SK-N-SH (cell line): Measurements from ENCODE around the gene PLA2G1B.

Experiments
- CHD2 ChIP-seq: fragments of 150-350 bp; IDR thresholded peaks from 2 replicates; pipeline ENCODE4 v1.6.1; 2018; ENCODE audit warnings: low read length; ENCODE audit not compliant: partially characterized antibody
- CTCF ChIP-seq: fragments of 200-600 bp; sonication (generic); IDR thresholded peaks from 2 replicates; pipeline ENCODE4 v1.6.1; 2017; ENCODE audit warnings: antibody characterized with exemption, mild to moderate bottlenecking, moderate library complexity
- EZH2phosphoT487 ChIP-seq: fragments of 200-600 bp; sonication (generic); IDR thresholded peaks from 2 replicates; pipeline ENCODE4 v1.6.1; 2017; ENCODE audit warnings: low read depth, mixed run types, mild to moderate bottlenecking, antibody characterized with exemption, moderate library complexity, borderline replicate concordance
- MEF2A ChIP-seq: IDR thresholded peaks from 2 replicates; pipeline ENCODE4 v1.4.0; 2012; ENCODE audit warnings: low read depth, borderline replicate concordance
- RFX5 ChIP-seq: IDR thresholded peaks from 2 replicates; pipeline ENCODE4 v1.6.1; 2012; ENCODE audit warnings: mild to moderate bottlenecking, improper control_type of control experiment, low read length

- TF ChIP-seq MEF2A (no peak), CHD2 (no peak), CTCF (no peak), EZH2phosphoT487 (no peak), RFX5 (no peak)
Measured at GRCh38 chr12:120286768-120287490, 40.6 kb downstream of the PLA2G1B start.
